ENCODE results near the gene STXBP6.

Gene STXBP6

DNA sequence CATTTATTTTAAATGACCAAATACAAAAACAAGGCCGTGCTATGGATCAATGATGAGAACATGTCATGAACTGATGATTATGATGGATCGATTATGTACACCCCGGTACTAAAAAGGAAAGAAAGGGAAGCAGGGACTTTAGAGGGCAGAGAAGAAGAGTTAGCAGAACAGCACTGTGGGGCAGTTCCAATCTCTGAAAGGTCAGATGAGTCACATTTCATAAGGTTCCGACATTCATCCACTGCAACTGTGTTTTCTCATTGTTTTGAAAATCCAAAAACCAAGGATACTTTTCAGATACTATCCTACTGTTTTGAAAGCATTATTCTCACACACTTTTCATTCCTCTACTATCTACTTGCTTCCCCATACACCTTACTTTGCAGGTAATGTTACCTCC lies 169.3 kb downstream of the STXBP6 start:
- no peak for DNase-seq

DNA sequence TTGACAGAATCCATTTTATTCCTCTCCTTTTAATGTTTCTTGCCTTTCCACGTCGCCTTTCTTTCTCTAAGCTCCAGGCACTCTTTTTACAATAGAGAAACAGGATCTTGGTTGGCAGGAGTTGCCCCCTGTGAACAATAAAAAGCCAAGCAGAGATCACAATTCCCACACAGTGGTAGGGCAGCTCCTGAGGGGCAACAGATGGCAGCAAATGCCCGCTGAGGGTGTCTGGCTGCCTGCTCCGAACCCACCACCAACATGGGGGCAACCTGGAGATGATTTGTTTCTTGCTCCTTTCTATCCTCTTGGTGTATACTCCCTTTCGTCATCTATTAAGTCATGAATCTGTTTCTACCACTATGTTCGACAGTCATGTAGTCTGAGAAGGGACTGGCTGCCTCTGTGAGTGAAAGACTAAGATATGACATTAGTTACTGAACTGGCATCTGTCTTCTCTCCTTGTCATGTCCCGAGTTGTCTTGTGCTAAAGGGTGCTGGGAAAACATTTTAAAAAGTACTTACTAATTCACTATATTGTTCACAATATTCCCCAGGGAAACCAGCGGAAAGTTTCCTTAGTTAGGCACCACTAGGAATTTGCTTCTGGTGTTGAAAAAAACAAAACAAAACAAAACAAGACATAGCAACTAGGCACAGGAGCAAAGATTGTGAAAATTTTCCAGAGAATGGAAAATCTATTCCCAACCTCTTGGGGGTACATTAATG lies 170.1 kb downstream of the STXBP6 start:
- DNase-seq: no peak

GRCh38 chr14:24876996-24877395 lies 173.0 kb downstream of the STXBP6 start:
- no peak for DNase-seq

- DNase-seq: no peak
Measured at GRCh38 chr14:24875991-24876878, 173.7 kb downstream of the STXBP6 start.

GRCh38 chr14:24875203-24875838 lies 174.6 kb downstream of the STXBP6 start:
- no peak for DNase-seq

- no peak for DNase-seq
Measured at GRCh38 chr14:24874514-24875202, 175.3 kb downstream of the STXBP6 start.

DNA sequence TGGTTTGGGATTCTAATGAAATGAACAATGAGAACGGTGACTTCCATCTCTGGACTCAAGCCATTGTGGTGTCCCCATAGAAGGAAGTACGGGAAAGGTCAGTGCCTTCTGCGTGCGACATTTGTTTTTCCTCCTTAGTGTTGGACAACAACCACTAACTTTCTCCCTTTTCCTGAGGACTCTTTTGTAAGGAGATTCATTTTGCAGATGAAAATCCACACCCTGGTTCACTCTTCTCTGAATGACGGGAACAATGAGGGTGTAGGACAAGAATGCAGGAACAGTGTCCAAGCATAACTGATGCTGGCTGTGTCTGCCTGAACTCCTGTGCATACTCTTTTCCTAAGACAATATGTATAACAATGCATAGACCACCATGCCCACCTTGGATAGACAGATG lies 176.4 kb downstream of the STXBP6 start:
- no peak for DNase-seq

- DNase-seq: no peak
Measured at GRCh38 chr14:24870949-24871701, 178.8 kb downstream of the STXBP6 start.

GRCh38 chr14:24868389-24868788 lies 181.6 kb downstream of the STXBP6 start:
- DNase-seq: no peak

DNA sequence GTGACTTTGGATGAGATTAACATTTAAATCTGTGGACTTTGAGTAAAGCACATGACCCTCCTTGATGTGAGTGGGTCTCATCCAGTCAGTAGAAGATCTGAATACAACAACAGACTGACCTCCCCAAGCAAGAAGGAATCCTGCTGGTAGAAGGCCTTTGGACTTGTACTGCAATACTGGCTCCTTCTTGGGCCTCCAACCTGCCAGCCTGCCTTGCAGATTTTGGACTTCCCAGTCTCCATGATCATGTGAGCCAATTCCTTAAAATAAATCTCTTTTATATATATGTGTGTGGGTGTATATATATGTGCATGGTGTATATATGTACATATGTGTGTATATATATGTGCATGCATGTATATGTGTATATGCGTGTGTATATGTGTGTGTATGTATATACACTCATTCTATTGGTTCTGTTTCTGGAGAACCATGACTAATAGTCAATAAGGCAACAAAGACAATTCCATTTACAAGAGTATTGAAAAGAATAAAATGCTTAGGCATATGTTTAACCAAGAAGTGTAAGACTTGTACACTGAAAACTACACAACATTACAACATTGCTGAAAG lies 183.8 kb downstream of the STXBP6 start:
- DNase-seq: no peak

GRCh38 chr14:24863968-24864684 lies 185.8 kb downstream of the STXBP6 start:
- DNase-seq: no peak

- no peak for DNase-seq
Measured at GRCh38 chr14:24861083-24861630, 188.8 kb downstream of the STXBP6 start.

GRCh38 chr14:24859559-24859958 lies 190.4 kb downstream of the STXBP6 start:
- no peak for DNase-seq

GRCh38 chr14:24858684-24859083 lies 191.3 kb downstream of the STXBP6 start:
- DNase-seq: no peak

- DNase-seq: no peak
Measured at GRCh38 chr14:24858052-24858451, 191.9 kb downstream of the STXBP6 start.

DNA sequence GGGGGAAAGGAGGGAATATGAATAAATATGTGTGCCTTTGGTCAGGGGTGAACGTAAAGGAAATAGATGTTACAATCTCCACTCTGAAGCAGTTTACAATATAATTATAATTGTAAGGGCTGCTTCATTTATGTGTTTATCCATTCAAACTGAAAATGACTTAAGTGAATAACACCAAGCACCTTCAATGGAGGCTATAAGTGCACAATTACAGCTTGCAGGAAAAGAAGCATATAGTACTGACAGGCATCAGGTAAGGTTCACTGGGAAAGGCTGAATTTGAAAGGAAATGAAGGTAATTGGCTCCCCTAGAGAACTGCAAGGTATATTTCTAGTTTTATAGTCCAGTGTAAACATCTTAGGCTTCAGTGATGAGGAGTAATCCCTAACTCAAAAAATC lies 192.7 kb downstream of the STXBP6 start:
- DNase-seq: no peak

DNA sequence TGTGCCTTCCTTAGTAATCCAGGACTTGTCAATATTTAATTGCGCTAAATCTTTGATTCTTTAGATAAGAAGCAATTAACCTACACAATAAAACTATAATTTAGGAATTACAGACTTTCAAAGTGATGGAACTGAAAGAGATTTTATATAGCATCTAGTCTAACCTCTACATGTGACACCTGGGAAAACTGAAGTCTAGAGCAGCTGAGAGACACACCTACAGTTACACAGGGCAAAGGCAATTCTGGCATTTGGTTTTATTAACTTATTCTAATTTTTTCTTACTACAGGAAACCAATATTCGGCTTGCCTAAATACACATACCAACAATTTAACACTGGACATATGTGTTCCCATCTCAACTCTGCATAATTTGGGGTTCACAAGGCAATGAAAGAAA lies 196.5 kb downstream of the STXBP6 start:
- DNase-seq: no peak

GRCh38 chr14:24852312-24853060 lies 197.5 kb downstream of the STXBP6 start:
- DNase-seq: no peak

- no peak for DNase-seq
Measured at GRCh38 chr14:24851837-24852236, 198.1 kb downstream of the STXBP6 start.

GRCh38 chr14:24851406-24851805 lies 198.5 kb downstream of the STXBP6 start:
- no peak for DNase-seq

Data from stimulated activated naive CD4-positive, alpha-beta T cell treated with Interleukin-2 at 50 U/mL for 16 hours (primary cell).